ENCODE results near the gene ATP13A2.

The ATP13A2 gene

DNA sequence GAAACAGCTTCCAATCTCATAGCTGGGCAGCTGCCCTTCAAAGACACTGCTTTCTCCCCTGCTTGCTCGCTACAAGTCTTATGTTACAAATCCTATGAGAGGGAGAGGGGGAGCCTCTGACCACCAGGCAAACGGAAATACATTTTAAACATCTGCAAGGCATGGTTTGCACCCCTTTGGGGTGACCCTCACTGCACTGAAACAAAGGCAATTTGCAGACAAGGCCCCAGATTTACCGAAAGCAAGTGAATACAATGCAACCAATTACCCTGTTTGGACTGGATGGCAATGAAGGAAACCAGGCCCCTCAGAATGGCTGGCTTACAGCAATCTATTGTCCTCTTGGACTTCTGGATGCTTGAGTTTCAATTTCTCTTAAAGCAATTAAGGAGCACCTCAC, 11.8 kb upstream of the ATP13A2 start:
- Histone ChIP-seq H3K36me3 (peaks cover 90 to 100% (median 93%) of the 10 kb centered on the region in 3 donors), H3K27me3 (no peaks in the 10 kb centered on the region), H3K4me3 (no peak overlapping the region), H3K4me1 (peaks cover 0 to 8% (median 0%) of the 10 kb centered on the region in 4 donors), H3K27ac (no peak overlapping the region), H3K9me3 (no peaks in the 10 kb centered on the region)
- intact Hi-C loops (cut with DNase I; ENCODE audit: low total_unique reads): no loop called here
- TF ChIP-seq, protein P1, sequence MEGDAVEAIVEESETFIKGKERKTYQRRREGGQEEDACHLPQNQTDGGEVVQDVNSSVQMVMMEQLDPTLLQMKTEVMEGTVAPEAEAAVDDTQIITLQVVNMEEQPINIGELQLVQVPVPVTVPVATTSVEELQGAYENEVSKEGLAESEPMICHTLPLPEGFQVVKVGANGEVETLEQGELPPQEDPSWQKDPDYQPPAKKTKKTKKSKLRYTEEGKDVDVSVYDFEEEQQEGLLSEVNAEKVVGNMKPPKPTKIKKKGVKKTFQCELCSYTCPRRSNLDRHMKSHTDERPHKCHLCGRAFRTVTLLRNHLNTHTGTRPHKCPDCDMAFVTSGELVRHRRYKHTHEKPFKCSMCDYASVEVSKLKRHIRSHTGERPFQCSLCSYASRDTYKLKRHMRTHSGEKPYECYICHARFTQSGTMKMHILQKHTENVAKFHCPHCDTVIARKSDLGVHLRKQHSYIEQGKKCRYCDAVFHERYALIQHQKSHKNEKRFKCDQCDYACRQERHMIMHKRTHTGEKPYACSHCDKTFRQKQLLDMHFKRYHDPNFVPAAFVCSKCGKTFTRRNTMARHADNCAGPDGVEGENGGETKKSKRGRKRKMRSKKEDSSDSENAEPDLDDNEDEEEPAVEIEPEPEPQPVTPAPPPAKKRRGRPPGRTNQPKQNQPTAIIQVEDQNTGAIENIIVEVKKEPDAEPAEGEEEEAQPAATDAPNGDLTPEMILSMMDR (IDR thresholded peaks at IDR 0.05): no peak
- DNase-seq: no peak

DNA sequence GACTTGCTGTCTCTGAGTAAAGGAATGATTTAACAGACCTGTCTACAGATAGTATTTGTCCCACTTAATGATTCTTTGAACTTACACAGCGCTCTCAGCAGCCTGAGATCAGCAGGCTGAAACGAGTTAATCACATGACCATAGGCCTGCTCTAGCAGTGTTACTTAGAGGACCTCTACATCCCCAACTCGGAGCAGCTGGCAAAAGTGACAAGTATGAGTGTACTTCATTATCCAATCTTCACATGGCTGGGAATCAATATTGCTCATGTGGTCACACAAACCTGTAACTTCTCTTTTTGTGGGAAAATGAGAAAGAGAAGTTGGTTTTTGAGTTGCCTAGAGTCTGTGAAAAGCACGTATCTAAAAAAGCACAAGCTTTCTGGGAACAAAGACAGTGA, 11.4 kb upstream of the ATP13A2 start:
- no peak for DNase-seq
- Histone ChIP-seq H3K4me3 (no peak overlapping the region), H3K4me1 (peaks cover 0 to 8% (median 0%) of the 10 kb centered on the region in 4 donors), H3K36me3 (peaks cover 89 to 100% (median 90%) of the 10 kb centered on the region in 3 donors), H3K9me3 (no peaks in the 10 kb centered on the region), H3K27me3 (no peaks in the 10 kb centered on the region), H3K27ac (no peak overlapping the region)
- intact Hi-C loops (cut with DNase I; ENCODE audit: low total_unique reads): no loop called here
- TF ChIP-seq, protein P1 (IDR thresholded peaks at IDR 0.05): no peak

DNA sequence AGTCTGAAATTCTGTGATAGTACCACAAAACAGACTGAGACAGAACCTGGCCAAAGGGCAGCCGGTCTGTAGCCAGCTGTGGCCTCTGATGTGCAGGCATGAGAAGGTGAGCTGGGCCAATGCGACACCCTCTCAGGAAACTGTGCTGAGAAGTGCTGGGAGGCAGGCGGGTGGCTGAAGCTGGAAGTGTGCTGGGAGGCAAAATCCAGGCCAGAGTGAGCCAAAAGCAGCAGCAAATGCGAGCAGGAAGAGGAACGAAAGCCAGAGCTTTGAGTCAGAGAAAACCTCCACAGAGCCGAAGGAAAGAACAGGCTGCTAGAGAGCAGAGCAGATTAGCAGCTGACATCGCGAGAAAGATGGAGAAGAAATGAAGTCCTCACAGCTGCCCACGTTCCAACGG, 10.2 kb upstream of the ATP13A2 start:
- intact Hi-C loops (cut with DNase I; ENCODE audit: low total_unique reads): no loop called here
- TF ChIP-seq, protein P1 (IDR thresholded peaks at IDR 0.05): no peak
- Histone ChIP-seq H3K27me3 (no peaks in the 10 kb centered on the region), H3K9me3 (no peaks in the 10 kb centered on the region), H3K4me3 (no peak overlapping the region), H3K36me3 (peaks cover 78 to 95% (median 84%) of the 10 kb centered on the region in 3 donors), H3K27ac (no peak overlapping the region), H3K4me1 (no peaks in the 10 kb centered on the region)
- DNase-seq: no peak

DNA sequence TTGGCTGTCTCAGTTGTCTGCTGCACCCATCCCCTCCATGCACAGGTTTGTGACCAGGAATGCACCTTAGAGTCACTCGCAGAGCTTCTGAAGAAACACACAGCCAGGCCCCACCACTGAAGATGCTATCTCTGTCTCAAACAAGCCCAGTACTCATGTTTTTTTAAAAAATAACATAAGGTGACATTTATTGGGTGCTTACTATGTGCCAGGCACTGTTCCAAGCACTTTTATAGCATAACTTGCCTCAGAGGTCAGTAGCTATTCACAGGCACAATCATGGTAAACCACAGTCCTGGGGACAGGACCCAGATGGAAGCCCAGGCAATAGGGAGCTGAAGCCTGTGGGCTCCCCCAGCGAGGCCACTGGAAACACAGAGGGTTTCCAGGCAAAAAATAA, 8.8 kb upstream of the ATP13A2 start:
- TF ChIP-seq, protein P1 (IDR thresholded peaks at IDR 0.05): no peak
- Histone ChIP-seq H3K4me3 (no peak overlapping the region), H3K4me1 (no peaks in the 10 kb centered on the region), H3K27ac (no peak overlapping the region), H3K9me3 (no peaks in the 10 kb centered on the region), H3K27me3 (no peaks in the 10 kb centered on the region), H3K36me3 (peaks cover 67 to 81% (median 71%) of the 10 kb centered on the region in 3 donors)
- intact Hi-C loops (cut with DNase I; ENCODE audit: low total_unique reads): no loop called here
- no peak for DNase-seq

DNA sequence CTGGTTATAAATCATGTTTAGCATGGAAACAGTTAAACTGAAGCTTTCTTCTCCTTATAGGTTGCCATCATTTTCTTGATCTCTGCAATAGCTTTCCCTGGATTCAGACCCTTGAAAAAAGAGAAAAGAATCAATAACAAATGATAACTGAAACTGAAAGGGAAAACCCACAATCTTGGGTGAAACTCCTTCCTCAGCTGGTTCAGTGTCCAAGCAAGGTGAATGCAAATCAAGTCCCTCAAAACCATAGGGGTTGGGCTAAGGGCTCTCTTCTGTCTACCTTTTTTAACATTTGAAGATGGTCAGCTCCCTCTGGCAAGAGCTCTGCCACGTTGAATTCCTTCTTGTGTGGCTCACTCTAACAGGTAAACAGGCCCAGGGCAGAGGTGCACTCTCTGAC, 7.1 kb upstream of the ATP13A2 start:
- DNase-seq: no peak
- no peaks in the 10 kb centered on the region for H3K27me3 ChIP-seq
- H3K9me3 ChIP-seq: no peaks in the 10 kb centered on the region
- H3K4me1 ChIP-seq: no peaks in the 10 kb centered on the region
- H3K36me3 ChIP-seq: peaks cover 51 to 65% (median 59%) of the 10 kb centered on the region in 3 donors
- no peak overlapping the region for H3K27ac ChIP-seq
- intact Hi-C loops (cut with DNase I; ENCODE audit: low total_unique reads): no loop called here
- H3K4me3 ChIP-seq: no peak overlapping the region
- TF ChIP-seq, protein P1 (IDR thresholded peaks at IDR 0.05): no peak

DNA sequence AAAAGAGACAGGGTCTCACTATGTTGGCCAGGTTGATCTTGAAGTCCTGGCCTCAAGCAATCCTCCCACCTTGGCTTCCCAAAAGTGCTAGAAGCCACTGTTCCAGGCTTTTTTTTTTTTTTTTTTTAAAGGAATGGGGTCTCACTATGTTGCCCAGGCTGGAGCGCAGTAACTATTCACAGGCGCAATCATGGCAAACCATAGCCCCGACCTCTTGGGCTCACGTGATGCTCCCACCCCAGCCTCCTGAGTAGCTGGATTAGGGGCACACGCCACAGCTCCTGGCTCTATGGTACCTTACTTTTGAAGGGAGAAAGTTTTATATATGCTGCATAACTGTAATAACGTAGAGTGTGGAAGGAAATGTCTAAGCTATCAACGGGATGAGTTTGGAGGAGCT, 5.7 kb upstream of the ATP13A2 start:
- Histone ChIP-seq H3K27ac (no peak overlapping the region), H3K9me3 (no peaks in the 10 kb centered on the region), H3K36me3 (peaks cover 37 to 51% (median 45%) of the 10 kb centered on the region in 3 donors), H3K4me1 (peaks cover 0 to 1% (median under 1%) of the 10 kb centered on the region in 4 donors), H3K27me3 (no peaks in the 10 kb centered on the region), H3K4me3 (no peak overlapping the region)
- intact Hi-C loops (cut with DNase I; ENCODE audit: low total_unique reads): no loop called here
- TF ChIP-seq, protein P1 (IDR thresholded peaks at IDR 0.05): no peak
- DNase-seq: no peak

Data from tibial artery (tissue), 4 donors.